Measurements from ENCODE around the gene IFTAP. TPM values are rescaled to one million over a fixed set of nuclear protein-coding genes. Genes with fewer than 3 reads are reported as not detected.
"Not testable (repeated sequence)": the region's sequence is repeated elsewhere in the genome, so short reads cannot be mapped to it uniquely, and the experiment has no call there.

IFTAP gene
- total and polyA plus RNA-seq, 2 donors (not counting 3 experiments of a cell fraction or from before 2014, with no cell fraction given), result 15.8 to 19.6 TPM

DNA sequence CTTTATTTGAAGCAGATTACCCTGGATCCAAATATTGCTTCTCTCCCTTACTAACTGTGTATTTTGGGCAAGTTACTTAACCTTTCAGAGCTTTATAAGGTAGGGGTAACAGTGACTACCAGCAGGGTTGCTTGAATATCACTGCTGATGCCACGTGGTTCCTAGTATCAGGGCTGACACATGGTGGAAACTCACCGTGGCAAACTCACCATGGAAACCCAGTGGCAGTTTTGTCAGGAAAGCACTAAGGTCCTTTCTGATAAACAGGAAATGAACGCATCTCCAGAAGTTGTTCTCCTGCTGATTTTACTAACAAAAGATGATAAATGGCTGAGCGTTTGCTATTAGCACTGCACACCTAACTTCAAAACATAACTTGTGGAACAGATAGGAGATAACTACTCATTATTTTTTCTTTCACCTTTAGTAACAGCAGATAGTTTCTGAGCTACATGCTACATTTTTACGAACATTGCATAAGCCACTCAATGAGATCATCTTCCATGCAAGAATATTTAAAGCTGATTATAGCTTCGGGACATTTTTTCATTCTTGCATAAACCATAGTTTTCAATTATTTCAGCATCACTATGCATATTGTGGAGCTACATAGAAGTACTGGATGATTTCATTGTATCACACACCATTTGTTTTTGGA is 63.4 kb downstream of the IFTAP start:
- Histone ChIP-seq H3K27ac (ENCODE audit: insufficient read depth, low read depth, low read length) (no peak overlapping the region), H3K36me3 (ENCODE audit: control insufficient read depth in 2 of 2, extremely low read depth in 1 of 2, insufficient read depth in 2 of 2, low read length in 2 of 2) (no peaks in the 10 kb centered on the region), H3K9ac (replicated peaks; ENCODE audit: extremely low read depth, insufficient read depth, low read length) (no peak overlapping the region), H2AFZ (ENCODE audit: low read depth, low read length) (no peak overlapping the region), H3K4me1 (ENCODE audit: control insufficient read depth, extremely low read depth, insufficient read depth, low read length) (no peaks in the 10 kb centered on the region), H3K4me3 (replicated peaks in 1 of 3; ENCODE audit: insufficient read depth in 1 of 3, low read depth in 1 of 3, low read length in 3 of 3) (no peak overlapping the region), H3K27me3 (ENCODE audit: control insufficient read depth in 2 of 2, insufficient read depth in 2 of 2, low read length in 2 of 2) (no peaks in the 10 kb centered on the region), H3K9me3 (replicated peaks; ENCODE audit: control insufficient read depth, insufficient read depth, low read length) (no peaks in the 10 kb centered on the region), H4K20me1 (replicated peaks; ENCODE audit: control insufficient read depth, extremely low read depth, insufficient read depth, low read length) (no peaks in the 10 kb centered on the region), H3K9me1 (replicated peaks; ENCODE audit: control insufficient read depth, extremely low read depth, insufficient read depth, low read length) (no peaks in the 10 kb centered on the region), H3K79me2 (ENCODE audit: control insufficient read depth, insufficient read depth, low read length) (no peaks in the 10 kb centered on the region), H3K4me2 (ENCODE audit: insufficient read depth, low read length) (no peak overlapping the region)
- intact Hi-C loops (cut with micrococcal nuclease) (no loop called here), dilution Hi-C loops (cut with MboI; ENCODE audit: extremely low pct_ligation_motif_present, low sequenced_read_pairs) (no loop called here)
- POLR2A ChIA-PET, result no interaction called here
- TF ChIP-seq EZH2 (IDR thresholded peaks at IDR 0.05; ENCODE audit: borderline replicate concordance, low read depth, low read length, severe bottlenecking), result no peak
- TF ChIP-seq CTCF (IDR thresholded peaks at IDR 0.05; ENCODE audit: extremely low read depth in 1 of 2, insufficient read depth in 1 of 2, low read depth in 1 of 2, low read length in 2 of 2), result no peak
- no peak for TF ChIP-seq FOS (IDR thresholded peaks at IDR 0.05; ENCODE audit: borderline replicate concordance, insufficient read depth, low read length)
- TF ChIP-seq, protein P1, sequence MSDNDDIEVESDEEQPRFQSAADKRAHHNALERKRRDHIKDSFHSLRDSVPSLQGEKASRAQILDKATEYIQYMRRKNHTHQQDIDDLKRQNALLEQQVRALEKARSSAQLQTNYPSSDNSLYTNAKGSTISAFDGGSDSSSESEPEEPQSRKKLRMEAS (IDR thresholded peaks at IDR 0.05; ENCODE audit: insufficient read depth, insufficient read length), result no peak
- no peak for TF ChIP-seq JUN (IDR thresholded peaks at IDR 0.05; ENCODE audit: borderline replicate concordance, insufficient read depth, insufficient read length, low read depth)
- TF ChIP-seq MYC (IDR thresholded peaks at IDR 0.05; ENCODE audit: low read depth, low read length), result no peak
- no peak for TF ChIP-seq POLR2A (IDR thresholded peaks at IDR 0.05; ENCODE audit: low read depth, low read length)
- TF ChIP-seq POLR2AphosphoS5 (IDR thresholded peaks at IDR 0.05; ENCODE audit: insufficient read depth, low read depth, low read length), result no peak
- no peak for TF ChIP-seq GATA2 (IDR thresholded peaks at IDR 0.05; ENCODE audit: insufficient read depth, insufficient read length, low read depth, low read length)
- BruUV-seq (replicated peaks), result no TSS peak
- no peak for FAIRE-seq
- CTCF ChIA-PET, result no interaction called here
- no peak for DNase-seq (ENCODE audit: low read depth, low spot score)

DNA sequence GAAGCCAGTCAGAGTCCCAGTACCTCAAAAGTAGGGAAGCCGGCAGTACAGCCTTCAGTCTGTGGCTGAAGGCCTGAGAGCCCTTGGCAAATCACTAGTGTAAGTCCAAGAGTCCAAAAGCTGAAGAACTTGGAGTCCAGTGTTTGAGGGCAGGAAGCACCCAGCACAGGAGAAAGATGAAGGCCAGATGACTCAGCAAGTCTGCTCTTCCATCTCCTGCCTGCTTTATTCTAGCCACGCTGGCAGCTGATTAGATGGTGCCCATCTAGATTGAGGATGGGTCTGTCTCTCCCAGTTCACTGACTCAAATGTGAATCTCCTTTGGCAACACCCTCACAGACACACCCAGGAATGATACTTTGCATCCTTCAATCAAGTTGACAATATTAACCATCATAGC is 67.1 kb downstream of the IFTAP start:
- H3K4me3 ChIP-seq (replicated peaks in 1 of 3; ENCODE audit: insufficient read depth in 1 of 3, low read depth in 1 of 3, low read length in 3 of 3); H3K9ac ChIP-seq (replicated peaks; ENCODE audit: extremely low read depth, insufficient read depth, low read length); H4K20me1 ChIP-seq (replicated peaks; ENCODE audit: control insufficient read depth, extremely low read depth, insufficient read depth, low read length); H3K36me3 ChIP-seq (ENCODE audit: control insufficient read depth in 2 of 2, extremely low read depth in 1 of 2, insufficient read depth in 2 of 2, low read length in 2 of 2); H3K27me3 ChIP-seq (ENCODE audit: control insufficient read depth in 2 of 2, insufficient read depth in 2 of 2, low read length in 2 of 2); intact Hi-C loops (cut with micrococcal nuclease); FAIRE-seq; H3K79me2 ChIP-seq (ENCODE audit: control insufficient read depth, insufficient read depth, low read length); H2AFZ ChIP-seq (ENCODE audit: low read depth, low read length); POLR2A ChIA-PET; DNase-seq (ENCODE audit: low read depth, low spot score); H3K4me1 ChIP-seq (ENCODE audit: control insufficient read depth, extremely low read depth, insufficient read depth, low read length); BruUV-seq (replicated peaks); H3K4me2 ChIP-seq (ENCODE audit: insufficient read depth, low read length); dilution Hi-C loops (cut with MboI; ENCODE audit: extremely low pct_ligation_motif_present, low sequenced_read_pairs); H3K27ac ChIP-seq (ENCODE audit: insufficient read depth, low read depth, low read length); H3K9me3 ChIP-seq (replicated peaks; ENCODE audit: control insufficient read depth, insufficient read depth, low read length); H3K9me1 ChIP-seq (replicated peaks; ENCODE audit: control insufficient read depth, extremely low read depth, insufficient read depth, low read length): not testable (repeated sequence)
- CTCF ChIA-PET, result interaction anchor here (1.3 to 1.9 kb wide), 2 partner anchors 12 to 97 kb away, joined by 3 to 7 read pairs; no protein-coding TSS in a partner anchor

Data from endothelial cell of umbilical vein (primary cell).